ENCODE results near the gene CACUL1. TPM values are rescaled to one million over a fixed set of nuclear protein-coding genes. Genes with fewer than 3 reads are reported as not detected.
A peak's percentile ranks its signal among the peaks of the same experiment; 100 is the strongest.

The CACUL1 gene
- total RNA-seq, 4 donors from 2014 or later = 20.8 to 33.7 (median 28.2) TPM

DNA sequence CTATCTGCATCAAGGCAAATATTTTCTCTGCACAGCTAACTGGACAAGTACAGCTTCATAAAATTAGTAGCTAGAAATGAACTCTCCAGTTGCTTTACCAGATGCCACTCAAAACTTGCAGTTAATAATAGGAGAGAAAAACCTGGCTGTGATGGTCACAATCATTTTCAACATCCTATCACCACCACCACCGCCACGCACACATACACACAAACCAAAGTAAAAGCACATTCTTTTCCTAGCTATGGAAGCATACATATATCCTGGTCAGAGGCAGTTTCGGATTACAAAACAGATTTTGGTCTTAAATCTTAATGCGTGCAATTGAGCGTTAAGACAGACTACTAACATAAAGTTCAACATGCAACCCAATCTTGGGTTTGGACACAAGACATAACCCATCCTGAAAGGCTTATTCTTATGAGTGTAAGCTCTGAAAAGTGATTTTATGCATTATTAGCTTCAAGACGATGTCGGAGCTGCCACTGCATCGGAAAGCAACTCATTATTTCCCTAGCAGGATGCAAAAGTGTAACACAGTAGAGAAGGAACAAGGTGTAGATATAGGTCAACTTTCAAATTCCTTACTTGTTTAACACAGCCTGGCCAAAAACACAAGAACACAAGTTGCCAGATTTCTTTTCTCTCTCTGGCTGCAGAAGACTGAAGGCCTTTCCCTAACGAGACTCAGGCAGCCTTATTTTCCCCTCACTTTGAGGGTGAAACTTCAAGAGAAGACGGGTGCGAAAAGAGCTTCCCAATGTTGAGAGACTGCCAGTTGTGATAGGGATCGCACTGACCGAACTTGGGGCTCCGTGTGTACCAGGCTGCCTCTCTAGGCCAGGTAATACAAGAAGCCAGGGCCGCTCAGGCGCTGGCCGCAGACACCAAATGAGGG, 1.2 kb downstream of the CACUL1 start:
- H3K4me3 ChIP-seq (ENCODE audit: low read depth, poor library complexity, severe bottlenecking) = peak overlapping the region; percentile 100
- WGBS, 2 donors = 5% methylated on average over 17 of the region's 17 CpGs
- no peak for DNase-seq (ENCODE audit: low spot score in 2 of 2)
- TF ChIP-seq, protein P1, sequence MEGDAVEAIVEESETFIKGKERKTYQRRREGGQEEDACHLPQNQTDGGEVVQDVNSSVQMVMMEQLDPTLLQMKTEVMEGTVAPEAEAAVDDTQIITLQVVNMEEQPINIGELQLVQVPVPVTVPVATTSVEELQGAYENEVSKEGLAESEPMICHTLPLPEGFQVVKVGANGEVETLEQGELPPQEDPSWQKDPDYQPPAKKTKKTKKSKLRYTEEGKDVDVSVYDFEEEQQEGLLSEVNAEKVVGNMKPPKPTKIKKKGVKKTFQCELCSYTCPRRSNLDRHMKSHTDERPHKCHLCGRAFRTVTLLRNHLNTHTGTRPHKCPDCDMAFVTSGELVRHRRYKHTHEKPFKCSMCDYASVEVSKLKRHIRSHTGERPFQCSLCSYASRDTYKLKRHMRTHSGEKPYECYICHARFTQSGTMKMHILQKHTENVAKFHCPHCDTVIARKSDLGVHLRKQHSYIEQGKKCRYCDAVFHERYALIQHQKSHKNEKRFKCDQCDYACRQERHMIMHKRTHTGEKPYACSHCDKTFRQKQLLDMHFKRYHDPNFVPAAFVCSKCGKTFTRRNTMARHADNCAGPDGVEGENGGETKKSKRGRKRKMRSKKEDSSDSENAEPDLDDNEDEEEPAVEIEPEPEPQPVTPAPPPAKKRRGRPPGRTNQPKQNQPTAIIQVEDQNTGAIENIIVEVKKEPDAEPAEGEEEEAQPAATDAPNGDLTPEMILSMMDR (IDR thresholded peaks at IDR 0.05) = no peak
- TF ChIP-seq POLR2A (IDR thresholded peaks at IDR 0.05) = no peak
- intact Hi-C loops (cut with DNase I; ENCODE audit: low total_unique reads) = no loop called here

DNA sequence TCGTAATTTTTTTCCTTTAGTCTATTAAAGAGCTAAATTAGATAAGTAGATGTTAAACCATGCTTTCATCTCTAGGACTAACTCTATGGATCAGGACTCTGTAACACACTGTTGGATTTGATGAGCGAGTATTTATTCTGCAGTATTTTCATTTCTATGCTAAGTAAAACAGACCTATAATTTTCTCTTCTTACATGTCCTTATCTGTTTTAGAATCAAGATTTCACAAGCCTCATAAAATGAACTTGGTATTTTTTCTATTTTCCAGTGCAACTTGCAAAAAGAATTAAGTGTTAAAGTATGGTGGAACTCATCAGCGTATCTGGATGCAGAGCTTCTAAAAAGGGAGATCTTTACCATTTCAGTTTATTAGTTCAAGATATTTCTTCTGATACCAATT, 2.4 kb downstream of the CACUL1 start:
- intact Hi-C loops (cut with DNase I; ENCODE audit: low total_unique reads) = no loop called here
- no peak for DNase-seq (ENCODE audit: low spot score in 2 of 2)
- TF ChIP-seq, protein P1 (IDR thresholded peaks at IDR 0.05) = no peak
- TF ChIP-seq POLR2A (IDR thresholded peaks at IDR 0.05) = no peak
- 68 to 72% methylated on average over 3 of the region's 3 CpGs for WGBS, 2 donors
- H3K4me3 ChIP-seq (ENCODE audit: low read depth, poor library complexity, severe bottlenecking) = no peak overlapping the region

DNA sequence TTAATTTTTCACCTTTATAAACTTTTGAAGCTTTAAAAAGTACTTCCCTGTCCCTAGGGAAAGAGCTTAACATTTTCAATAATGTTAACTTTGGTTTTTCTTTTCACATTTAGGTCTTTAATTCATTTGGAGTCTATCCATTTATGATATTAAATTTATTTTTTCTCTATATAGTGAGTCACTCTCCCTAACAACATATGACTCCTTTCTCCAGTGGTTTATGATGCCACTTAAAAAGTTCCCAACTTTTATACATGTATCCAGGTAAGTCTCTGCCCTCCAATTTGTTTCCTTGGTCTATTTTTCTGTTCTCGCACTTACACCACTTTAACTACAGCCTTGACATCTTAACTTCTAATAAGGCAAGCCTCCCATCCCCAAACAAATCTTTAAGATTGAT, 3.5 kb downstream of the CACUL1 start:
- DNase-seq (ENCODE audit: low spot score in 2 of 2) = no peak
- TF ChIP-seq POLR2A (IDR thresholded peaks at IDR 0.05) = no peak
- TF ChIP-seq, protein P1 (IDR thresholded peaks at IDR 0.05) = no peak
- WGBS, 2 donors = 95 to 100% methylated on average over 1 of the region's 1 CpG
- no peak overlapping the region for H3K4me3 ChIP-seq (ENCODE audit: low read depth, poor library complexity, severe bottlenecking)
- intact Hi-C loops (cut with DNase I; ENCODE audit: low total_unique reads) = no loop called here

DNA sequence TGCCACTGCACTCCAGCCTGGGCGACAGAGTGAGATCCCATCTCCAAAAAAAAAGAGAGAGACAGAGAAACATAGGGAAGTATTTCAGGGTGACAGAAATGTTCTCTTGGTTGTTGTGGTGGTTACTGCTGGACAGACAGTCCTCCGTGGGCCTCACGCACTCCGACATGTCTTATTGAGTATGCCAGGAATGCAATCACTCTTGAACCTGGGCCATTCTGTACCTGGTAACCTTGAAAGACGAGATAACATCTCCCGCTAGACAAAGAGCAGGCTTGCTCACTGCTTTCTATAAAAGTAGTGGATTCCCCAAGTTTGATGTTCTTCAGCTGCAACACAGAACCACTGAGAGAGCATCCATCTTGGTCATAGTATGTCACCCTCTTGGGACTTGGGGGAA, 6.7 kb downstream of the CACUL1 start:
- TF ChIP-seq, protein P1 (IDR thresholded peaks at IDR 0.05) = no peak
- no peak for TF ChIP-seq POLR2A (IDR thresholded peaks at IDR 0.05)
- H3K4me3 ChIP-seq (ENCODE audit: low read depth, poor library complexity, severe bottlenecking) = no peak overlapping the region
- intact Hi-C loops (cut with DNase I; ENCODE audit: low total_unique reads) = no loop called here
- WGBS, 2 donors = 78 to 80% methylated on average over 6 of the region's 6 CpGs
- no peak for DNase-seq (ENCODE audit: low spot score in 2 of 2)

DNA sequence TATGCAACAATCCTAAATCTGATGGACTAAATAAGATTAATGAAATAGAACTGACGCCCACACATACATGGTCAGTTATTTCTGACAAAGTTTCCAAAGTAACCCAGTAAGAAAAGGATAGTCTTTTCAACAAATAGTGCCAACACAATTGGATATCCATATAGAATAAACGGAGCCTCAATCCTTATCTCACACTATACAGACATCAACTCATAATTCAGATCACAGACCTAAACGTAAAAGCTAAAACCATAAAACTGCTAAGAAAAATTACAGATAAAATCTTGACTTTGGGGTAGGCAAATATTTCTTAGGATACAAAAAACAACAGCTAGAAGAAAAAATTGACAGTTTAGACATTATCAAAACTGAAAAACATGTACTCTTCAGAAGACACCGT, 8.5 kb downstream of the CACUL1 start:
- no peak for DNase-seq (ENCODE audit: low spot score in 2 of 2)
- 77 to 80% methylated on average over 4 of the region's 4 CpGs for WGBS, 2 donors
- no peak overlapping the region for H3K4me3 ChIP-seq (ENCODE audit: low read depth, poor library complexity, severe bottlenecking)
- no peak for TF ChIP-seq POLR2A (IDR thresholded peaks at IDR 0.05)
- TF ChIP-seq, protein P1 (IDR thresholded peaks at IDR 0.05) = no peak
- intact Hi-C loops (cut with DNase I; ENCODE audit: low total_unique reads) = no loop called here
